GM12878 (cell line): ENCODE measurements around the gene EP400. TPM values are rescaled to one million over a fixed set of nuclear protein-coding genes. Genes with fewer than 3 reads are reported as not detected.

Experiments
- ATAC-seq: fragments of 200-7000 bp; cut with Tn5 transposase; 3 replicates; pipeline ENCODE4 v1.9.1; 2020; ENCODE audit warnings: mild to moderate bottlenecking, moderate library complexity
- BruUV-seq: library from RNA; stranded (reverse); fragments of 400-500 nt; replicated peaks from 2 replicates; lab custom pipeline; 2021; lab: Mats Ljungman, UMichigan
- CTCF ChIA-PET: fragments of 300-600 bp; sonication (Branson Sonifier 250); formaldehyde crosslinking; extraction: SDS; loops from one replicate; lab custom pipeline; 2021; ENCODE audit warnings: inconsistent platforms; lab: Yijun Ruan, JAX
- POLR2A ChIA-PET: fragments of 350-600 bp; formaldehyde crosslinking; extraction: SDS; loops from one replicate; lab custom pipeline; 2021; ENCODE audit warnings: inconsistent platforms; lab: Charles Lee
- RAD21 ChIA-PET: fragments of 300-600 bp; sonication (Branson Sonifier 250); formaldehyde crosslinking; loops from one replicate; lab custom pipeline; 2023; ENCODE audit warnings: antibody characterized with exemption; ENCODE audit not compliant: unreplicated experiment; lab: Charles Lee
- SMC1A ChIA-PET: fragments of 300-600 bp; sonication (Branson Sonifier 250); formaldehyde crosslinking; loops from one replicate; lab custom pipeline; 2023; ENCODE audit not compliant: unreplicated experiment, uncharacterized antibody; lab: Charles Lee
- DNase-seq: peaks from one replicate; pipeline ENCODE4 v3.0.0-alpha.2; 2011; ENCODE audit warnings: low read depth, low spot score
- FAIRE-seq: peaks from 3 replicates; lab custom pipeline; 2011; peaks lifted over from hg19 to GRCh38; lab: Jason Lieb, UNC
- H2AFZ ChIP-seq: 2 replicates; pipeline ENCODE4 v1.6.0; 2011; ENCODE audit warnings: low read depth, low read length, control low read depth; ENCODE audit not compliant: control insufficient read depth
- H3K27ac ChIP-seq: 2 replicates; pipeline ENCODE4 v1.5.1; 2011; ENCODE audit warnings: control low read depth; ENCODE audit not compliant: control insufficient read depth, insufficient read depth
- H3K27me3 ChIP-seq, 2 experiments: replicated peaks in 1 of 2; 2 replicates each; pipeline versions ENCODE4 v1.6.0 to v1.6.1; 2011; ENCODE audit warnings: low read length in 1 of 2; ENCODE audit not compliant: control insufficient read depth in 2 of 2, insufficient read depth in 2 of 2
- H3K36me3 ChIP-seq, 2 experiments: 2 replicates each; pipeline ENCODE4 v1.5.1; 2011; ENCODE audit warnings: low read length in 1 of 2; ENCODE audit not compliant: control insufficient read depth in 2 of 2, insufficient read depth in 2 of 2
- H3K4me1 ChIP-seq: 2 replicates; pipeline ENCODE4 v1.6.1; 2011; ENCODE audit warnings: mild to moderate bottlenecking, low read length, moderate library complexity, mixed read lengths; ENCODE audit not compliant: control insufficient read depth, insufficient read depth
- H3K4me2 ChIP-seq: 2 replicates; pipeline ENCODE4 v1.6.0; 2011; ENCODE audit warnings: control low read depth; ENCODE audit not compliant: control insufficient read depth, insufficient read depth
- H3K4me3 ChIP-seq: fragments of 200-600 bp; sonication (generic); 2 replicates; pipeline ENCODE4 v1.5.1; 2016
- H3K79me2 ChIP-seq: 2 replicates; pipeline ENCODE4 v1.6.0; 2011; ENCODE audit warnings: low read length; ENCODE audit not compliant: control insufficient read depth, insufficient read depth
- H3K9ac ChIP-seq: 2 replicates; pipeline ENCODE4 v1.8.0; 2011; ENCODE audit warnings: low read length, control low read depth, mixed read lengths; ENCODE audit not compliant: control insufficient read depth, insufficient read depth
- H3K9me3 ChIP-seq: replicated peaks from 3 replicates; pipeline ENCODE4 v1.5.1; 2011; ENCODE audit warnings: mild to moderate bottlenecking, low read length; ENCODE audit not compliant: control insufficient read depth, insufficient read depth
- H4K20me1 ChIP-seq: 2 replicates; pipeline ENCODE4 v1.6.0; 2011; ENCODE audit not compliant: control insufficient read depth, insufficient read depth
- CHD2 ChIP-seq: IDR thresholded peaks from 2 replicates; pipeline ENCODE4 v1.6.1; 2011; ENCODE audit warnings: low read depth, low read length, improper control_type of control experiment, borderline replicate concordance
- E2F4 ChIP-seq: IDR thresholded peaks from 2 replicates; pipeline ENCODE4 v1.6.1; 2012; ENCODE audit warnings: low read depth, low read length, improper control_type of control experiment
- E2F8 ChIP-seq: fragments of 450-650 bp; IDR thresholded peaks from 2 replicates; pipeline ENCODE4 v1.6.1; 2018; ENCODE audit warnings: mild to moderate bottlenecking, low read depth, moderate library complexity; ENCODE audit not compliant: partially characterized antibody
- EZH2 ChIP-seq: IDR thresholded peaks from 2 replicates; pipeline ENCODE4 v1.6.1; 2012; ENCODE audit warnings: low read depth, mild to moderate bottlenecking, control low read depth, inconsistent platforms, low read length, borderline replicate concordance; ENCODE audit not compliant: control insufficient read depth
- IRF4 ChIP-seq: IDR thresholded peaks from 2 replicates; pipeline ENCODE4 v1.6.1; 2011; ENCODE audit warnings: low read depth, low read length
- NFXL1 ChIP-seq: fragments of 450-650 bp; IDR thresholded peaks from 2 replicates; pipeline ENCODE4 v1.6.1; 2017; ENCODE audit warnings: antibody characterized with exemption, mild to moderate bottlenecking, borderline replicate concordance
- PRDM15 ChIP-seq: fragments of 450-650 bp; formaldehyde crosslinking; IDR thresholded peaks from 2 replicates; pipeline ENCODE4 v1.4.0; 2020; ENCODE audit warnings: mild to moderate bottlenecking, moderate library complexity
- RELA ChIP-seq: fragments of 450-650 bp; IDR thresholded peaks from 2 replicates; pipeline ENCODE4 v1.8.0; 2014; ENCODE audit warnings: borderline replicate concordance; ENCODE audit not compliant: partially characterized antibody
- RUNX3 ChIP-seq: IDR thresholded peaks from 2 replicates; pipeline ENCODE4 v1.6.1; 2012; ENCODE audit warnings: low read length, inconsistent platforms
- SMAD5 ChIP-seq: IDR thresholded peaks from 2 replicates; pipeline ENCODE4 v1.6.1; 2016; ENCODE audit warnings: antibody characterized with exemption, low read depth
- WGBS: methylation state at CpG from one replicate; pipeline ENCODE4 v1.1.6; 2016; ENCODE audit warnings: low lambda C conversion rate; ENCODE audit not compliant: insufficient replicate concordance, insufficient coverage; ENCODE audit errors: missing lambda C conversion rate; 5-methylcytosine and 5-hydroxymethylcytosine counted together
- in situ Hi-C: fragments of 300-500 bp; cut with MboI; formaldehyde crosslinking; loops from 9 replicates; pipeline ENCODE4 v1.14.3; 2018; ENCODE audit warnings: mixed read lengths
- intact Hi-C: fragments of 100-400 bp; cut with micrococcal nuclease; formaldehyde crosslinking; loops from one replicate; pipeline ENCODE4 v1.14.2; 2022; ENCODE audit not compliant: unreplicated experiment
- polyA plus RNA-seq, 11 experiments: library from polyadenylated mRNA; depleted of rRNA in 4 of 11; unstranded in 6 of 11; stranded (reverse) in 5 of 11; fragments of >200 nt; fragmentation: Nextera tagmentation in 4 of 11; fragmentation: Illumina TruSeq in 1 of 11; extraction: Ambion mirVana in 4 of 11; extraction: Trizol in 1 of 11; gene quantifications; 1 replicate in 1 of 11; 2 replicates in 10 of 11; pipeline versions ENCODE4 v1.2.1 to v1.2.3, GENCODE V29; 2011 to 2016; ENCODE audit warnings: inconsistent platforms in 2 of 11, missing spikeins in 2 of 11, low read depth in 1 of 11
- total RNA-seq, 4 experiments: library from RNA; depleted of rRNA in 3 of 4; stranded (reverse); fragments of >200 nt in 3 of 4; fragmentation: Illumina TruSeq in 1 of 4; extraction: Trizol in 1 of 4; gene quantifications; 2 replicates each; pipeline versions ENCODE4 v1.2.1 to v1.2.3, GENCODE V29; 2013 to 2021

The EP400 gene
- total and polyA plus RNA-seq, 10 of the 15 experiments (the other 5 are each of a cell fraction or from before 2014, with no cell fraction given) = 3.8 to 44.2 (median 8.4) TPM

GRCh38 chr12:132052196-132052932 is 102.6 kb downstream of the EP400 start:
- CTCF ChIA-PET = interaction anchor here (0.6 kb wide), 1 partner anchor 1688 kb away, joined by 3 read pairs; no protein-coding TSS in a partner anchor
- no peaks in the 10 kb centered on the region for H3K79me2 ChIP-seq
- RAD21 ChIA-PET = no interaction called here
- SMC1A ChIA-PET = no interaction called here
- 97% methylated on average over 32 of the region's 32 CpGs for WGBS
- no peaks in the 10 kb centered on the region for H3K27me3 ChIP-seq
- ATAC-seq (no peak), DNase-seq (no peak), FAIRE-seq (no peak)
- in situ Hi-C loops (no loop called here), intact Hi-C loops (no loop called here)
- no peak overlapping the region for H3K27ac ChIP-seq
- no peak overlapping the region for H2AFZ ChIP-seq
- H3K4me1 ChIP-seq = peaks cover 16% of the 10 kb centered on the region
- BruUV-seq = no TSS peak
- H3K36me3 ChIP-seq = peaks cover 32 to 35% of the 10 kb centered on the region in 2 experiments
- no peaks in the 10 kb centered on the region for H4K20me1 ChIP-seq
- H3K9ac ChIP-seq = no peak overlapping the region
- POLR2A ChIA-PET = no interaction called here
- H3K9me3 ChIP-seq = no peaks in the 10 kb centered on the region
- H3K4me2 ChIP-seq = no peak overlapping the region
- TF ChIP-seq IRF4 (no peak), CHD2 (no peak), PRDM15 (CRISPR knock-in tag) (no peak), RUNX3 (no peak), EZH2 (no peak), E2F8 (no peak), SMAD5 (no peak), NFXL1 (no peak), RELA (no peak), E2F4 (no peak)
- no peak overlapping the region for H3K4me3 ChIP-seq
